Measurements from ENCODE around the gene EPHB3.

- TF ChIP-seq FOXS1 (CRISPR knock-in tag; IDR thresholded peaks at IDR 0.05) (no peak), EP300 (IDR thresholded peaks at IDR 0.05) (no peak), MYC (IDR thresholded peaks at IDR 0.05; ENCODE audit: borderline replicate concordance, low read length) (no peak)
These were observed 8.4 kb downstream of the EPHB3 start for GRCh38 chr3:184570035-184570434.
